Naive thymus-derived CD4-positive, alpha-beta T cell (primary cell): ENCODE results near the gene BMPR1B. TPM values are rescaled to one million over a fixed set of nuclear protein-coding genes. Genes with fewer than 3 reads are reported as not detected.

Experiments
- ATAC-seq: fragments of 150-1000 bp; cut with Tn5 transposase; 2 replicates; pipeline ENCODE4 v1.10.0; 2021; ENCODE audit warnings: mild to moderate bottlenecking, moderate library complexity
- CTCF ChIA-PET: fragments of 350-600 bp; sonication (Branson Sonifier 250); formaldehyde crosslinking; loops from one replicate; lab custom pipeline; 2021; ENCODE audit warnings: antibody characterized with exemption; lab: Charles Lee
- POLR2A ChIA-PET: fragments of 350-600 bp; sonication (Branson Sonifier 250); formaldehyde crosslinking; loops from one replicate; lab custom pipeline; 2021; ENCODE audit warnings: antibody characterized with exemption, inconsistent platforms; lab: Charles Lee
- DNase-seq, 9 donors: peaks; one replicate each; pipeline versions ENCODE4 v3.0.0 to v3.0.0-alpha.2; 2020 to 2022; ENCODE audit warnings: mixed read lengths in 1 of 9
- H3K27ac ChIP-seq: one replicate; pipeline ENCODE4 v1.7.0; 2013; ENCODE audit warnings: mild to moderate bottlenecking, low read depth, low read length, moderate library complexity
- H3K27me3 ChIP-seq, 2 donors: one replicate each; pipeline ENCODE4 v1.7.0; 2013; ENCODE audit warnings: low read length in 2 of 2, mild to moderate bottlenecking in 2 of 2, moderate library complexity in 2 of 2; ENCODE audit not compliant: control insufficient read depth in 2 of 2, insufficient read depth in 2 of 2
- H3K36me3 ChIP-seq, 3 experiments: 1 replicate in 2 of 3; 2 replicates in 1 of 3; pipeline ENCODE4 v1.7.0; 2013; ENCODE audit warnings: low read length in 3 of 3, mild to moderate bottlenecking in 3 of 3, moderate library complexity in 1 of 3; ENCODE audit not compliant: insufficient read depth in 3 of 3, control insufficient read depth in 2 of 3
- H3K4me1 ChIP-seq, 2 donors: one replicate each; pipeline ENCODE4 v1.7.0; 2013; ENCODE audit warnings: low read length in 2 of 2, mild to moderate bottlenecking in 2 of 2, moderate library complexity in 1 of 2; ENCODE audit not compliant: control insufficient read depth in 2 of 2, insufficient read depth in 2 of 2
- H3K4me3 ChIP-seq: 2 replicates; pipeline ENCODE4 v1.7.0; 2013; ENCODE audit warnings: mild to moderate bottlenecking, low read length
- H3K9me3 ChIP-seq, 3 experiments: 1 replicate in 2 of 3; 2 replicates in 1 of 3; pipeline ENCODE4 v1.7.0; 2013; ENCODE audit warnings: low read length in 3 of 3; ENCODE audit not compliant: control insufficient read depth in 2 of 3
- H3K27ac Mint-ChIP-seq, 9 donors: one replicate each; pipeline ENCODE4 v1.8.0; 2020 to 2022; ENCODE audit warnings: mixed read lengths in 9 of 9, mild to moderate bottlenecking in 8 of 9, moderate library complexity in 5 of 9, inconsistent platforms in 2 of 9
- H3K27me3 Mint-ChIP-seq, 5 donors: one replicate each; pipeline ENCODE4 v1.8.0; 2021 to 2022; ENCODE audit warnings: mixed read lengths in 5 of 5, mild to moderate bottlenecking in 1 of 5
- H3K36me3 Mint-ChIP-seq, 5 donors: one replicate each; pipeline ENCODE4 v1.8.0; 2020 to 2022; ENCODE audit warnings: mixed read lengths in 5 of 5, mild to moderate bottlenecking in 3 of 5, inconsistent platforms in 1 of 5
- H3K4me1 Mint-ChIP-seq, 7 donors: one replicate each; pipeline ENCODE4 v1.8.0; 2020 to 2022; ENCODE audit warnings: mixed read lengths in 7 of 7, mild to moderate bottlenecking in 3 of 7, inconsistent platforms in 1 of 7
- H3K4me3 Mint-ChIP-seq, 10 donors: one replicate each; pipeline ENCODE4 v1.8.0; 2020 to 2022; ENCODE audit warnings: mild to moderate bottlenecking in 10 of 10, mixed read lengths in 10 of 10, moderate library complexity in 6 of 10, inconsistent platforms in 2 of 10
- H3K9me3 Mint-ChIP-seq, 11 donors: one replicate each; pipeline ENCODE4 v1.8.0; 2020 to 2022; ENCODE audit warnings: mixed read lengths in 11 of 11, mild to moderate bottlenecking in 4 of 11, inconsistent platforms in 1 of 11, moderate library complexity in 1 of 11
- intact Hi-C, 2 donors: fragments of 100-400 bp; cut with micrococcal nuclease; formaldehyde crosslinking; loops; one replicate each; pipeline ENCODE4 v1.15.1; 2023
- polyA plus RNA-seq, 2 donors: library from polyadenylated mRNA; unstranded; fragments of 300-500 nt; fragmentation: Illumina TruSeq; gene quantifications; one replicate each; pipeline ENCODE4 v1.2.3, GENCODE V29; 2021
- total RNA-seq, 6 experiments: library from RNA in 5 of 6; stranded (reverse) in 5 of 6; gene quantifications; 1 replicate in 5 of 6; 2 replicates in 1 of 6; pipeline ENCODE4 v1.2.3 and lab custom pipeline; 2021 to 2026

Gene BMPR1B
- total and polyA plus RNA-seq, 7 experiments from 2014 or later: 0.07 to 0.14 (median 0.11) TPM; not detected in 3

- ChIA-PET POLR2A (no interaction called here), CTCF (interaction anchor here (0.6 kb wide), 1 partner anchor 11 kb away, joined by 6 read pairs; no protein-coding TSS in a partner anchor)
- H3K4me3 Mint-ChIP-seq: no peak overlapping the region
- H3K4me1 Mint-ChIP-seq: no peaks in the 10 kb centered on the region
- no peaks in the 10 kb centered on the region for H3K36me3 ChIP-seq
- no peak overlapping the region for H3K27ac Mint-ChIP-seq
- no peaks in the 10 kb centered on the region for H3K9me3 ChIP-seq
- DNase-seq (no peak), ATAC-seq (no peak)
- peaks cover 0 to 3% (median 0%) of the 10 kb centered on the region in 5 donors for H3K36me3 Mint-ChIP-seq
- no peak overlapping the region for H3K27ac ChIP-seq
- H3K9me3 Mint-ChIP-seq: peaks cover 0 to 18% (median 8%) of the 10 kb centered on the region in 11 donors
- no peaks in the 10 kb centered on the region for H3K27me3 ChIP-seq
- intact Hi-C loops: no loop called here
- H3K4me3 ChIP-seq: no peak overlapping the region
- no peaks in the 10 kb centered on the region for H3K4me1 ChIP-seq
- H3K27me3 Mint-ChIP-seq: peaks cover 0 to 20% (median 4%) of the 10 kb centered on the region in 5 donors
Observed at GRCh38 chr4:95038791-95039190, 281.0 kb downstream of the BMPR1B start.

- POLR2A ChIA-PET: no interaction called here
- Mint-ChIP-seq H3K36me3 (no peaks in the 10 kb centered on the region), H3K27me3 (peaks cover 0 to 4% (median 0%) of the 10 kb centered on the region in 5 donors), H3K9me3 (peaks cover 0 to 3% (median 0%) of the 10 kb centered on the region in 11 donors), H3K4me3 (no peak overlapping the region), H3K27ac (no peak overlapping the region), H3K4me1 (no peaks in the 10 kb centered on the region)
- Histone ChIP-seq H3K36me3 (no peaks in the 10 kb centered on the region), H3K27me3 (no peaks in the 10 kb centered on the region), H3K4me1 (no peaks in the 10 kb centered on the region), H3K9me3 (no peaks in the 10 kb centered on the region), H3K27ac (no peak overlapping the region), H3K4me3 (no peak overlapping the region)
- ATAC-seq (no peak), DNase-seq (no peak)
- CTCF ChIA-PET: no interaction called here
- intact Hi-C loops: no loop called here
Observed at GRCh38 chr4:95044324-95044837, 286.6 kb downstream of the BMPR1B start.

- H3K36me3 Mint-ChIP-seq: no peaks in the 10 kb centered on the region
- Histone ChIP-seq H3K27me3 (no peaks in the 10 kb centered on the region), H3K36me3 (no peaks in the 10 kb centered on the region), H3K4me1 (no peaks in the 10 kb centered on the region), H3K27ac (no peak overlapping the region), H3K9me3 (no peaks in the 10 kb centered on the region), H3K4me3 (no peak overlapping the region)
- CTCF ChIA-PET: no interaction called here
- no peak overlapping the region for H3K4me3 Mint-ChIP-seq
- H3K4me1 Mint-ChIP-seq: no peaks in the 10 kb centered on the region
- H3K27ac Mint-ChIP-seq: no peak overlapping the region
- no peak for DNase-seq
- H3K9me3 Mint-ChIP-seq: peaks cover 0 to 3% (median 0%) of the 10 kb centered on the region in 11 donors
- POLR2A ChIA-PET: no interaction called here
- no peak for ATAC-seq
- intact Hi-C loops: no loop called here
- no peaks in the 10 kb centered on the region for H3K27me3 Mint-ChIP-seq
Observed at GRCh38 chr4:95045429-95045828, 287.7 kb downstream of the BMPR1B start.

- Histone ChIP-seq H3K27ac (no peak overlapping the region), H3K4me3 (no peak overlapping the region), H3K27me3 (no peaks in the 10 kb centered on the region), H3K4me1 (no peaks in the 10 kb centered on the region), H3K36me3 (no peaks in the 10 kb centered on the region), H3K9me3 (no peaks in the 10 kb centered on the region)
- intact Hi-C loops: no loop called here
- Mint-ChIP-seq H3K27me3 (no peaks in the 10 kb centered on the region), H3K9me3 (no peaks in the 10 kb centered on the region), H3K4me1 (no peaks in the 10 kb centered on the region), H3K27ac (no peak overlapping the region), H3K4me3 (no peak overlapping the region), H3K36me3 (no peaks in the 10 kb centered on the region)
- DNase-seq (no peak), ATAC-seq (no peak)
- CTCF ChIA-PET: no interaction called here
- POLR2A ChIA-PET: no interaction called here
Observed at GRCh38 chr4:95048296-95048695, 290.5 kb downstream of the BMPR1B start.

GRCh38 chr4:95049551-95050233 lies 291.9 kb downstream of the BMPR1B start:
- Mint-ChIP-seq H3K9me3 (no peaks in the 10 kb centered on the region), H3K4me1 (no peaks in the 10 kb centered on the region), H3K27ac (no peak overlapping the region), H3K27me3 (no peaks in the 10 kb centered on the region), H3K36me3 (no peaks in the 10 kb centered on the region), H3K4me3 (no peak overlapping the region)
- no peak overlapping the region for H3K4me3 ChIP-seq
- intact Hi-C loops: no loop called here
- no peak overlapping the region for H3K27ac ChIP-seq
- ChIA-PET CTCF (interaction anchor here (0.6 kb wide), 1 partner anchor 11 kb away, joined by 6 read pairs; no protein-coding TSS in a partner anchor), POLR2A (no interaction called here)
- no peak for DNase-seq
- H3K4me1 ChIP-seq: no peaks in the 10 kb centered on the region
- no peaks in the 10 kb centered on the region for H3K9me3 ChIP-seq
- no peaks in the 10 kb centered on the region for H3K27me3 ChIP-seq
- no peak for ATAC-seq
- H3K36me3 ChIP-seq: no peaks in the 10 kb centered on the region

GRCh38 chr4:95050980-95051701 lies 293.4 kb downstream of the BMPR1B start:
- intact Hi-C loops: no loop called here
- CTCF ChIA-PET: no interaction called here
- ATAC-seq (no peak), DNase-seq (no peak)
- H3K27me3 Mint-ChIP-seq: no peaks in the 10 kb centered on the region
- POLR2A ChIA-PET: no interaction called here
- Histone ChIP-seq H3K36me3 (no peaks in the 10 kb centered on the region), H3K27ac (no peak overlapping the region), H3K27me3 (no peaks in the 10 kb centered on the region), H3K4me1 (no peaks in the 10 kb centered on the region), H3K9me3 (no peaks in the 10 kb centered on the region), H3K4me3 (no peak overlapping the region)
- H3K9me3 Mint-ChIP-seq: no peaks in the 10 kb centered on the region
- H3K27ac Mint-ChIP-seq: no peak overlapping the region
- H3K4me1 Mint-ChIP-seq: no peaks in the 10 kb centered on the region
- no peak overlapping the region for H3K4me3 Mint-ChIP-seq
- H3K36me3 Mint-ChIP-seq: no peaks in the 10 kb centered on the region
